Adrenal gland (tissue), 12 donors: Measurements from ENCODE around the gene SNX1. TPM values are rescaled to one million over a fixed set of nuclear protein-coding genes. Genes with fewer than 3 reads are reported as not detected.

Experiments
- DNase-seq, 7 donors: peaks; one replicate each; pipeline ENCODE4 v3.0.0-alpha.2; 2019 to 2020
- H3K27ac ChIP-seq, 5 donors: fragments of 200-600 bp; sonication (generic) in 4 of 5; 1 replicate in 3 of 5; 2 replicates in 2 of 5; pipeline versions ENCODE4 v1.5.1 to v1.8.0; 2016 to 2020; ENCODE audit warnings: mild to moderate bottlenecking in 1 of 5
- H3K27me3 ChIP-seq: fragments of 200-600 bp; 2 replicates; pipeline ENCODE4 v1.8.0; 2021
- H3K36me3 ChIP-seq, 2 donors: fragments of 200-600 bp; replicated peaks in 1 of 2; 1 replicate in 1 of 2; 2 replicates in 1 of 2; pipeline versions ENCODE4 v1.5.1 to v1.8.0; 2018 to 2022
- H3K4me1 ChIP-seq, 2 donors: fragments of 200-600 bp; replicated peaks in 1 of 2; 1 replicate in 1 of 2; 2 replicates in 1 of 2; pipeline versions ENCODE4 v1.5.1 to v1.8.0; 2018 to 2021
- H3K4me3 ChIP-seq, 4 donors: fragments of 200-600 bp; sonication (generic) in 3 of 4; one replicate each; pipeline ENCODE4 v1.5.1; 2016 to 2018
- H3K9me3 ChIP-seq, 3 donors: fragments of 200-600 bp; sonication (generic) in 1 of 3; replicated peaks in 1 of 3; 1 replicate in 2 of 3; 2 replicates in 1 of 3; pipeline versions ENCODE4 v1.5.1 to v1.8.0; 2016 to 2021
- CTCF ChIP-seq, 6 experiments: fragments of 450-650 bp in 4 of 6; fragments of 200-600 bp in 2 of 6; sonication (generic) in 1 of 6; IDR thresholded peaks; 1 replicate in 5 of 6; 2 replicates in 1 of 6; pipeline versions ENCODE4 v1.5.1 to v1.8.0; 2016 to 2021; ENCODE audit warnings: antibody characterized with exemption in 6 of 6, mild to moderate bottlenecking in 2 of 6, moderate library complexity in 1 of 6
- POLR2A ChIP-seq, 2 donors: fragments of 450-650 bp; IDR thresholded peaks; one replicate each; pipeline ENCODE4 v1.6.1; 2017; ENCODE audit warnings: antibody characterized with exemption in 2 of 2, mild to moderate bottlenecking in 2 of 2, moderate library complexity in 1 of 2
- WGBS, 4 donors: extraction: QIAGEN DNeasy Blood & Tissue Kit in 2 of 4; methylation state at CpG; one replicate each; pipeline versions ENCODE4 v1.1.5 to v1.1.7; 2013 to 2017; 5-methylcytosine and 5-hydroxymethylcytosine counted together
- intact Hi-C, 2 donors: fragments of 100-400 bp; cut with DNase I; formaldehyde crosslinking; loops; one replicate each; pipeline versions ENCODE4 v1.14.1 to v1.15.0; 2022 to 2023
- polyA plus RNA-seq, 3 donors: library from polyadenylated mRNA; stranded (reverse); fragments of 200-250 nt in 2 of 3; fragments of 350-450 nt in 1 of 3; fragmentation: Illumina TruSeq in 1 of 3; extraction: RNeasy Lipid Tissue Mini Kit (QIAGEN cat#74804) in 1 of 3; gene quantifications; one replicate each; pipeline ENCODE4 v1.2.3, GENCODE V29; 2013 to 2014
- total RNA-seq, 9 donors: library from RNA; depleted of rRNA in 4 of 9; stranded (reverse); fragments of >200 nt in 4 of 9; fragments of 120-200 nt in 1 of 9; fragmentation: NEBNext Ultra II Directional in 1 of 9; extraction: Animal tissue kit (Norgen Biotek cat#: 25700) in 1 of 9; gene quantifications; one replicate each; pipeline versions ENCODE4 v1.1.0 to v1.2.4, GENCODE V29; 2013 to 2023
- donor health status: healthy with polysubstance abuse.
- donor health status: Bipolar disorder and iron deficiency.
- donor health status: DM: yes; HTN: yes; CAD: no.
- donor health status: DM: no; HTN: no; CAD: no.
- donor health status: DM: no; HTN: no; CAD: no.
- donor health status: DM: yes; HTN: yes; CAD: no.

Gene SNX1
- total and polyA plus RNA-seq, 12 donors: 61.2 to 251 (median 111) TPM

GRCh38 chr15:64138331-64138941 is 42.7 kb downstream of the SNX1 start:
- intact Hi-C loops: no loop called here
- peaks cover 7 to 14% of the 10 kb centered on the region in 2 donors for H3K4me1 ChIP-seq
- no peak overlapping the region for H3K27ac ChIP-seq
- TF ChIP-seq CTCF (IDR thresholded peaks at IDR 0.05): no peak
- TF ChIP-seq POLR2A (IDR thresholded peaks at IDR 0.05): no peak
- H3K9me3 ChIP-seq: no peaks in the 10 kb centered on the region
- no peak for DNase-seq
- 91 to 100% (median 95%) methylated on average over 3 to 4 of the region's 4 CpGs for WGBS, 4 donors
- H3K27me3 ChIP-seq: no peaks in the 10 kb centered on the region
- H3K4me3 ChIP-seq: no peak overlapping the region
- peaks cover 0 to 70% of the 10 kb centered on the region in 2 donors for H3K36me3 ChIP-seq

- Histone ChIP-seq H3K27ac (no peak overlapping the region), H3K4me1 (peaks cover 0 to 4% of the 10 kb centered on the region in 2 donors), H3K9me3 (no peaks in the 10 kb centered on the region), H3K36me3 (peaks cover 0 to 55% of the 10 kb centered on the region in 2 donors), H3K4me3 (no peak overlapping the region), H3K27me3 (no peaks in the 10 kb centered on the region)
- WGBS, 4 donors: 96 to 97% (median 96%) methylated on average over 8 of the region's 8 CpGs
- intact Hi-C loops: loop anchor here in 1 of 2 donors (10.0 kb wide), 1 partner anchor 57 kb away; no protein-coding TSS in a partner anchor
- TF ChIP-seq CTCF (IDR thresholded peaks at IDR 0.05): no peak
- TF ChIP-seq POLR2A (IDR thresholded peaks at IDR 0.05): no peak
- no peak for DNase-seq
These were observed 46.2 kb downstream of the SNX1 start for GRCh38 chr15:64141798-64142512.

- TF ChIP-seq POLR2A (IDR thresholded peaks at IDR 0.05): no peak
- no peak for TF ChIP-seq CTCF (IDR thresholded peaks at IDR 0.05)
- intact Hi-C loops: loop anchor here in 1 of 2 donors (10.0 kb wide), 1 partner anchor 58 kb away; no protein-coding TSS in a partner anchor
These were observed 47.5 kb downstream of the SNX1 start for GRCh38 chr15:64143276-64143675.

GRCh38 chr15:64144192-64144564 is 48.4 kb downstream of the SNX1 start:
- Histone ChIP-seq H3K9me3 (no peaks in the 10 kb centered on the region), H3K27ac (no peak overlapping the region), H3K4me1 (peaks cover 0 to 4% of the 10 kb centered on the region in 2 donors), H3K36me3 (peaks cover 0 to 36% of the 10 kb centered on the region in 2 donors), H3K27me3 (no peaks in the 10 kb centered on the region), H3K4me3 (no peak overlapping the region)
- TF ChIP-seq CTCF (IDR thresholded peaks at IDR 0.05) (no peak), POLR2A (IDR thresholded peaks at IDR 0.05) (no peak)
- 81 to 88% (median 82%) methylated on average over 8 of the region's 8 CpGs for WGBS, 4 donors
- peak in 1 of 7 donors; percentile 19 for DNase-seq
- intact Hi-C loops: loop anchor here in 1 of 2 donors (10.0 kb wide), 1 partner anchor 59 kb away; no protein-coding TSS in a partner anchor

More at GRCh38 chr15:64143276-64143675, 47.5 kb downstream of the SNX1 start:
- Histone ChIP-seq H3K9me3 (no peaks in the 10 kb centered on the region), H3K36me3 (peaks cover 0 to 43% of the 10 kb centered on the region in 2 donors), H3K4me3 (no peak overlapping the region), H3K27me3 (no peaks in the 10 kb centered on the region), H3K27ac (no peak overlapping the region), H3K4me1 (peaks cover 0 to 4% of the 10 kb centered on the region in 2 donors)
- peak in 1 of 7 donors; percentile 13 for DNase-seq
- 86 to 90% (median 88%) methylated on average over 6 of the region's 6 CpGs for WGBS, 4 donors
